ENCODE measurements around the gene DMAC2.

DMAC2 gene

DNA sequence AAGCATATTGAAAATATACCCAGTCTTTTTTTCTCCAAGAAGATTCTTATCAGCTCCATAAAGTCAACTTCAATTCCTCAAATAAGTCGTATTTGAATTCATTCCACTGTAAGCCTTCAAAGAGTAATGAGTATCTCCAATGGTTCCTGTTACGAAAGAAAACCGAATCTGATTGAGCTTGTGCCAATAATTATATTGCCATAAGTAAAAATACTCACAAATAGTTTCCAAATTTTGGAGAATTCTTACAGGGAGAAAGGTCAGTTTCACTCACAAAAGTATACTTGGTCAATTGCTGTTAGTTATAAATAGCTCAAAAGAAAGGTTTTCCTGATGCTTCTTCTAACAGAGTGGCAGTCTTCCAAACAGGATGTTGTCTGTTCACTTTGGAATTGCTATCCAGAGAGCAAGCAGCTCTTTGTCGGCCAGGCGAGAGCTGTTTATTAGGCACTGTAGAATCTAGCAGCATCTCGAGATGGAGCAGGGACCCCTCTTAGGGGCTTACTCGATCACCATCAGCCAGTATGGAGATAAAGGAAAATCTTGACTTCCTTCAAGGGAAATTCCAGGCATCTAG lies 16.7 kb upstream of the DMAC2 start:
- H3K4me3 ChIP-seq (ENCODE audit: low read length), result no peak overlapping the region
- H3K36me3 ChIP-seq (ENCODE audit: control insufficient read depth, insufficient read depth, low read length), result no peaks in the 10 kb centered on the region
- H3K27me3 ChIP-seq (ENCODE audit: control insufficient read depth, insufficient read depth, low read length), result no peaks in the 10 kb centered on the region
- H3K4me1 ChIP-seq (ENCODE audit: control insufficient read depth, insufficient read depth, low read length), result peaks cover 3% of the 10 kb centered on the region
- H3K27ac ChIP-seq (ENCODE audit: low read depth, low read length), result no peak overlapping the region
- no peak overlapping the region for H3K9ac ChIP-seq (ENCODE audit: low read length)

DNA sequence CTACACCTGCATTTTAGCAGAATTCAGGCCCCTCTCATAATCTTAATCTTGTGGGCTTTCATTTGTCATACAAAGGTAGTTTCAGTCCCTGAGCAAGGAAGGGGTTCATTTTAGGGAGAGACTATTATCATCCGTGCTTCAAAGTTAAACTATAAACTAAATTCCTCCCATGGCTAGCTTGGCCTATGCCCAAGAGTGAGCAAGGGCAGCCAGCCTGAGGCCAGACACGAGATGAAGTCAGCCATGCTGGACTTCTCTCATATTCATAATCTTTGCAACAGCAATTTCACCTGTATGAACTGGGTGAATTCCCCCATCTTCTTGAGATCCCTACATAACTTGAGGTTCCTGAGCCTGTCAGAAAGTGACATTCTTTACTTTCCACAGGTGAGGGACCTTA lies 16.2 kb upstream of the DMAC2 start:
- Histone ChIP-seq H3K36me3 (ENCODE audit: control insufficient read depth, insufficient read depth, low read length) (no peaks in the 10 kb centered on the region), H3K4me1 (ENCODE audit: control insufficient read depth, insufficient read depth, low read length) (peaks cover 3% of the 10 kb centered on the region), H3K9ac (ENCODE audit: low read length) (no peak overlapping the region), H3K4me3 (ENCODE audit: low read length) (no peak overlapping the region), H3K27me3 (ENCODE audit: control insufficient read depth, insufficient read depth, low read length) (no peaks in the 10 kb centered on the region), H3K27ac (ENCODE audit: low read depth, low read length) (no peak overlapping the region)

DNA sequence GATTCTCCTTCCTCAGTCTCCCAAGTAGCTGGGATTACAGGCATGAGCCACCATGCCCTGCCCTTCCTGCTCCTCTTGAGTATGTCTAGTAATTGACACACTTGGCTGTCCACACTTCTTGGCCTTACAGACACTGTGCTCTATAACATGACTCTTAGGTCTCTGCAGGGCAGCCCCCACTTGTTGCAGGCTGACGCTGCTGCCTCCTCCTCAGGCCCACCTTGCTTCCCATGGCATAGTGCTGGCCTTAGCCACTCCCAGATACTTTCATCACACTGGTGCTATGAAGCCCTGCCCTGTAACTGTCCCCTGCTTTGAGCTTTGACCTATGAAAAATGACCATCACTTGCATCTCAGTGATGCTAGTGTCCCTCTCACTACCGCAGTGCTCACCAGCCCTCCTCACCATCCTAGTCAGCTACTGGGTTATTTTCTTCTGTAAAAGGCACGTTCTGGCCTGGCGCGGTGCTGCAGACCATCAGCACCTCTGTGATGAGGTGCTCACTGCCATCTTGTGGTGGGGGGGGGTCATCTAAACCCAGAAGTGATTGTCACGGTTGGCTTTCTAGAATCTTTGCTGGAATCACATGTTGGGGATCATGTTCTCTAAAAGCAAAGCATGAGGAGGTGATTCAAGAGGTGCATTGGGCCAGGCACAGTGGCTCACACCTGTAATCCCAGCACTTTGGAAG lies 13.0 kb upstream of the DMAC2 start:
- Histone ChIP-seq H3K27me3 (ENCODE audit: control insufficient read depth, insufficient read depth, low read length) (no peaks in the 10 kb centered on the region), H3K36me3 (ENCODE audit: control insufficient read depth, insufficient read depth, low read length) (no peaks in the 10 kb centered on the region), H3K9ac (ENCODE audit: low read length) (no peak overlapping the region), H3K27ac (ENCODE audit: low read depth, low read length) (no peak overlapping the region), H3K4me1 (ENCODE audit: control insufficient read depth, insufficient read depth, low read length) (peaks cover 3% of the 10 kb centered on the region), H3K4me3 (ENCODE audit: low read length) (no peak overlapping the region)

DNA sequence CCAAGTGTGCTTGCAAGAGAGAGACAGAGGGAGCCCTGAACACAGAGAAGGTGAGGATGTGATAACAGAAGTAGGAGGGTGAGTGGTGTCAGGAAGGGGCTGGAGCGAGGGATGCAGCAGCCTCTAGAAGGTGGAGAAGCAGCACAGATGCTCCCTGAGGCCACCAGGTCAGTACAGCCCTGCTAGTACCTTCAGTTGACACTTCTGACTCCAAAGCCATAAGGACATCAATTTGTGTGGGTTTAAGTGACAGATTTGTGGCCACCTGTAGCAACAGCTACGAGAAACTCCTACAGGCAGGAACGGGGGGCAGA lies 10.1 kb upstream of the DMAC2 start:
- Histone ChIP-seq H3K27ac (ENCODE audit: low read depth, low read length) (no peak overlapping the region), H3K27me3 (ENCODE audit: control insufficient read depth, insufficient read depth, low read length) (no peaks in the 10 kb centered on the region), H3K36me3 (ENCODE audit: control insufficient read depth, insufficient read depth, low read length) (no peaks in the 10 kb centered on the region), H3K4me1 (ENCODE audit: control insufficient read depth, insufficient read depth, low read length) (no peaks in the 10 kb centered on the region), H3K4me3 (ENCODE audit: low read length) (no peak overlapping the region), H3K9ac (ENCODE audit: low read length) (no peak overlapping the region)

DNA sequence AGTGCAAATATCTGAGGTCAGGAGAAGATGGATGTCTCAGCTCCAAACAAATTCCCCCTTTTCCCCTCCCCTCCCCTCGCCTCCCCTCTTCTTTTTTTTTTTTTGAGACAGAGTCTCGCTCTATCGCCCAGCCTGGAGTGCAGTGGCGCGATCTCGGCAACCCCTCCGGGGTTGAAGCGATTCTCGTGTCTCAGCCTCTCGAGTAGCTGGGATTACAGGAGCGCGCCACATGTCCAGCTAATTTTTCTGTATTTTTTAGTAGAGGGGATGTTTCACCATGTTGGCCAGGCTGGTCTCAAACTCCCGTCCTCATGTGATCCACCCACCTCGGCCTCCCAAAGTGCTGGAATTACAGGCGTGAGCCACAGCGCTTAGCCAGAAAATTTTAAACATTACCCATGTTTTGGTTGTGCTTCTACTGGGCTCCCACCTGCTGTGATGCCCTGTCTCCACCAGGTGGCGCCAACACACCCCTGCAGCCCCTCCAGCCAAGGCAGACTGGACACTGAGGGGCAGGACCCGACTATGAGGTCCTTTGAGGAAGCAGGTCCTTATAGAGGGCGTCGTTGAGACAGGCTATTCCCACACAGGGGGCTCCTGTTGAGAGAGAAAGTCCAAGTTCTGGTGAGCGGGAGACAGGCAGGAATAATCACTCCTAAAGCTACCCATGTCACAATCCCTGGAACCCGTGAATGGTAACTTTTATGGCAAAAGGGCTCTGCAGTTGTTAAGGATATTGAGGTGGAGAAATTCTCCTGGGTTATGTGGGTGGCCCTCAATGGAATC lies 9.6 kb upstream of the DMAC2 start:
- no peak overlapping the region for H3K4me3 ChIP-seq (ENCODE audit: low read length)
- H3K27ac ChIP-seq (ENCODE audit: low read depth, low read length), result no peak overlapping the region

DNA sequence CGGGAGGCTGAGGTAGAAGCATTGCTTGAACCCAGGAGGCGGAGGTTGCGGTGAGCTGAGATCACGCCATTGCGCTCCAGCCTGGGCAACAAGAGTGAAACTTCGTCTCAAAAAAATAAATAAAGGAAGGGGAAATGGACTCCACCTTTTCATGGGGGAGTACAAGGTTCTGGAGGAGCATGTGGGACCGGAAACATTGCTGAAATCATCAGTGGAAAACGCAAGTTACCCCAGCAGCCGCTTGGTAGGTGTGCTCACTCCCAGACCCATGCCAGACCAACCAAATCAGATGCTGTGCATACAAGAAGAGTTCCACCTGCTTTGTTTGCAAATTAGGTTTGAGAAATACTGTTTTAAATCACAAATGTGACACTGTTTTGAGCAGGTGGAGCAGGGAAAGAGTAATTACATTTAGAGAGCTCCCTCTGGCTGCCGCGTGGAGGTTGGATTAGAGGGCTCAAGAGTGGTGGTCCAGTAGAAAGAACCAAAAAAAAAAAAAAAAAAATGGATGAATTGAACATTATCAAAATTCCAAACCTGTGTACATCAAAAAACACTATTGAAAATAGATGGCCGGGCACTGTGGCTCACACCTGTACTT lies 8.1 kb upstream of the DMAC2 start:
- H3K36me3 ChIP-seq (ENCODE audit: control insufficient read depth, insufficient read depth, low read length), result no peaks in the 10 kb centered on the region
- H3K27ac ChIP-seq (ENCODE audit: low read depth, low read length), result no peak overlapping the region
- no peaks in the 10 kb centered on the region for H3K27me3 ChIP-seq (ENCODE audit: control insufficient read depth, insufficient read depth, low read length)
- H3K9ac ChIP-seq (ENCODE audit: low read length), result no peak overlapping the region
- no peaks in the 10 kb centered on the region for H3K4me1 ChIP-seq (ENCODE audit: control insufficient read depth, insufficient read depth, low read length)
- H3K4me3 ChIP-seq (ENCODE audit: low read length), result no peak overlapping the region

More for the DNA sequence above, 9.6 kb upstream of the DMAC2 start:
- H3K9ac ChIP-seq (ENCODE audit: low read length), result no peak overlapping the region
- no peaks in the 10 kb centered on the region for H3K36me3 ChIP-seq (ENCODE audit: control insufficient read depth, insufficient read depth, low read length)
- H3K4me1 ChIP-seq (ENCODE audit: control insufficient read depth, insufficient read depth, low read length), result no peaks in the 10 kb centered on the region
- no peaks in the 10 kb centered on the region for H3K27me3 ChIP-seq (ENCODE audit: control insufficient read depth, insufficient read depth, low read length)

DNA sequence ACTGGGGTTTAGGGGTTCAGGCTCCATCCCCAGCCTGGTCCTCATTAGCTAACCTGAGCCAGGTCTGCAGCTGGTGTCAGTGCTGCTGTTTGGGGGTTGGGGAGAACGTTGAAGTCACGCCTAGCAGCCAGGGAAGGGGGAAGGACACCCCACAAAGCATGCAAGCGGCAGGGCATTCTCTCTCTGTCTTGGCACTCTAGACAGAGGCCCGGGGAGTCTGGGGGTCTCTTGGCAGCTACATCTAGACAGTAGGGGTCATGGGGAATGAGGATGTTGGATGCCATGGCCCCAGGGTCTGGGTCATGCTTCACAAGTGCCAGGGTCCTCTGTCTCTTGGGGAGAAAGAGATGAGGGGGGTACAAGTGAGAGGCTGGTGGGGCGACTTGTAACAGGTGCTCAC lies 5.9 kb upstream of the DMAC2 start:
- Histone ChIP-seq H3K4me1 (ENCODE audit: control insufficient read depth, insufficient read depth, low read length) (no peaks in the 10 kb centered on the region), H3K4me3 (ENCODE audit: low read length) (no peak overlapping the region), H3K27ac (ENCODE audit: low read depth, low read length) (no peak overlapping the region), H3K36me3 (ENCODE audit: control insufficient read depth, insufficient read depth, low read length) (no peaks in the 10 kb centered on the region), H3K9ac (ENCODE audit: low read length) (no peak overlapping the region), H3K27me3 (ENCODE audit: control insufficient read depth, insufficient read depth, low read length) (no peaks in the 10 kb centered on the region)

DNA sequence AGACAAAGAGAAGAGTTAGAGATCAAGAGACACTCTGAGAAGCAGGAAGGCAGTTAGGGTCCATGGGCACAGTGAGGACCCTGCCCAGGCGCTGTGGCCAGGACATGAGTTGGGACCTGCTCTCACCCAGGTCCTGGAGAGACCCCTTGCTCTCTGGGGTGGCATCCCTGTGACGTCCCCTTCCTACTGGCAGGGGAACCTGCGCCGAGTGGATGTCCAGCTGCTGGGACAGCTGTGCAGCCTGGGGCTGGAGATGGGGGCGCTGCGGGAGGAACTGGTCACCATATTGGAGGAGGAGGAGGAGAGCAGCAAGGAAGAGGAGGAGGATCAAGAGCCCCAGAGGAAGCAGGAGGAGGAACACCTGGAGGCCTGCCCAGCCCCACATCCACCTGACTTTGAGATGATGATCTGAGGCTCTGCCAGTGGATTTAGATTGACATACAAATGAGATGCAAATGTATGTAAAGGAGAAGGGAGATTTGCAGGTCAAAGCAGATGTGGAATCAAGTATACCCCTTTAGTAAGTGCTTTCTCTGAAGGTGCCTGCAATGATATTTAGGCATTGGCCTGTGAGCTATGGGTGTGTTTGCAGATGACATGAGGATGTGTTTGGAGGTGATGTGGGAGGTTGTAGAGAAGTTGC lies 4.2 kb upstream of the DMAC2 start:
- H3K36me3 ChIP-seq (ENCODE audit: control insufficient read depth, insufficient read depth, low read length), result peaks cover 2% of the 10 kb centered on the region
- H3K4me3 ChIP-seq (ENCODE audit: low read length), result no peak overlapping the region
- peaks cover 6% of the 10 kb centered on the region for H3K4me1 ChIP-seq (ENCODE audit: control insufficient read depth, insufficient read depth, low read length)
- no peaks in the 10 kb centered on the region for H3K27me3 ChIP-seq (ENCODE audit: control insufficient read depth, insufficient read depth, low read length)
- no peak overlapping the region for H3K9ac ChIP-seq (ENCODE audit: low read length)
- H3K27ac ChIP-seq (ENCODE audit: low read depth, low read length), result no peak overlapping the region

DNA sequence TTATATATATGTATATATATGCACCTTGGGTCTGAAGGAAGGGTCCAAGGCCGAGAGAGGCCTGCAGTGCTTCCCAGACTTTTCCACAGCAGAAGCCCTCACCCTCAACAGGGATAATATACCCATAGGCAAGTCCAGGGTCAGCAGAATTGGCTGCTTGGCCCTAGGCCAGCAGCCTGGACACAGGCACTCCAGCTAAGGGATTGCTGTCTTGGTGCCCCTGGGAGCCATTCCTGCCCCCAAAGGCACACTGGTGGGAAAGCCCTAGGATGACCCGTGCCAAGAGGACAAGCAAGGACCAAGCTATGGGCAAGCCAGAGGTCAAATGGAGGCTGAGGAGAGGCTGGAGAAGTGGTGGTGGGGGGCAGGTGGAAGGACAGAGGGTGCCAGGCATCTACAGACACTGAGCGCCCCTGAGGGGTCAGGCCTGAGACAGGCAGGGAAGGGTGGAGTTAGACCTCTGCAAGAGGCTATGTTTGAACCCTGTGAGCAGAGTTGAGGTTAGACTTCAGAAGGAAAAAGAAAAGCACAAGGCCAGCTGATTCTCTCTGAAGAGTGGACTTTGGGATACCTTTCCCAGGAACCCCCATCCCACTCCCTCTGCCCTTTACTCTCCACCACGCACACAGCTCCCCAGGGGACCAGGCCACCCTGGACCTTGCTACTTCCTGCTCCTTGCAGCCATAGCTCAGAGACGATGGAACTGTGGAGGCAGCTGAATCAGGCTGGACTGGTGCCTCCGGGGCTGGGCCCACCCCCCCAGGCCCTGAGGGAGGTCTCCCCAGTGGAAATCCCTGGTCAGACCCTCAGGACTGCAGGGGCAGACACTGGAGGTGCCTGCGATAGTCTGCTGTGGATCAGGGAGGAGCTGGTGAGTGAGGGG lies 3.0 kb upstream of the DMAC2 start, which contains the start of gene ERICH4:
ERICH4 (plus strand) TSS at position 684 of the 883 bp plus-strand sequence; CDS start at position 698, 14 bp downstream.
- Histone ChIP-seq H3K36me3 (ENCODE audit: control insufficient read depth, insufficient read depth, low read length) (peaks cover 2% of the 10 kb centered on the region), H3K4me1 (ENCODE audit: control insufficient read depth, insufficient read depth, low read length) (peaks cover 7% of the 10 kb centered on the region), H3K27me3 (ENCODE audit: control insufficient read depth, insufficient read depth, low read length) (no peaks in the 10 kb centered on the region), H3K27ac (ENCODE audit: low read depth, low read length) (no peak within 1 kb of the TSS), H3K9ac (ENCODE audit: low read length) (no peak within 1 kb of the TSS), H3K4me3 (ENCODE audit: low read length) (no peak within 1 kb of the TSS)

DNA sequence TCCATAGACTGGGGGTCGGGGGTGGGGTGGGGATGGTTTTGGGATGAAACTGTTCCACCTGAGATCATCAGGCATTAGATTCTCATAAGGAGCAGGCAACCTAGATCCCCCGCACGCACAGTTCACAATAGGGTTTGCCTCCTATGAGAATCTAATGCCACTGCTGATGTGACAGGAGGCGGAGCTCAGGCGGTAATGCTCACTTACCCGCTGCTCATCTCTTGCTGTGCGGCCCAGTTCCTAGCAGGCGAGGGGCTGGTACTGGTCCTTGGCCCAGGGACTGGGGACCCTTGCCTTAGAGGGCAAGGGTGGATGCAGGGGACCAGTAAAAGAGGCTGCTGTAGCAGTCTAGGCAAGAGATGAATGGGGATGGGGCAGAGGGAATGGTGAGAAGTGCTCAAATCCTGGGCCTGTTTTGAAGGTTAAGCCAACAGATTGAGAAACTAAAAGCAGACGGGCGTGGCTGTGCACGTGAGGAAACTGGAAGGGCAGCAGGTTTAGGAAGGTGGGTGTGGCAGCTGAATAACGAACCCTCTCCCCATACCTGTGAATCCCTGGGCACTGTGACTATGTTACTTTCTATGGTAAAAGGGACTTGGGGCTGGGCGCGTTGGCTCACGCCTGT lies 1.7 kb upstream of the DMAC2 start:
- Histone ChIP-seq H3K9ac (ENCODE audit: low read length) (no peak overlapping the region), H3K36me3 (ENCODE audit: control insufficient read depth, insufficient read depth, low read length) (peaks cover 5% of the 10 kb centered on the region), H3K27me3 (ENCODE audit: control insufficient read depth, insufficient read depth, low read length) (no peaks in the 10 kb centered on the region), H3K4me1 (ENCODE audit: control insufficient read depth, insufficient read depth, low read length) (peaks cover 7% of the 10 kb centered on the region), H3K4me3 (ENCODE audit: low read length) (no peak overlapping the region), H3K27ac (ENCODE audit: low read depth, low read length) (no peak overlapping the region)

DNA sequence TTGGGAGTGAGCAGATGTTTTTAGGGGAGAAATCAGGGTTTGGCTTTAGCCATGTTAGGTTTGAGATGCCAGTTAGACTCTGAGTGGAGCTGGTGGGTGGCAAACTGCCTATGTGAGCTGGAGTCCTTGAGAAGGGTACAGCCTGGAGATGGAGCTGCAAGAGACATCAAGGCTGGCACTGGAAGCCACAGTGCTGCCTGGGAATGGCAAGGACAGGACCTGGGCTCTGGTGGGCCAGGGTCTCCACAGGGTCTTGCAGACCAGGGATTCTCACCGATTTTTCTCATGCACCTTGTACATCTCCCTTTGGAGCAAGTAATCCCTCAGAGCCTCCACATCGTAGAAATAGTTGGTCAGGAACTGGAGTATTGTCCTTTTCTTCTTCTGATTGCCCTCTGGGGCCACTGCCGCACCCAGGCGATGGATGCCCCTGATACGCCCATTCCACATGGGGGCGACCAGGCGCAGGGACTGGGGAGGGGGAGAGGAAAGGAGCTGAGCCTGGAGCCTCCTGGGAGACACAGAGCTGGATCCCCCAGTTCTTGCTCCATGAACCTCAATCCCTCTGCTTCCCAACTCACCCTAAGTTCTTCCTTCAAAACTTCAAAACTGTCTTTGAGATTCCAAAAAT lies 1.7 kb downstream of the DMAC2 start:
- peaks cover 7% of the 10 kb centered on the region for H3K4me1 ChIP-seq (ENCODE audit: control insufficient read depth, insufficient read depth, low read length)
- H3K27ac ChIP-seq (ENCODE audit: low read depth, low read length), result no peak overlapping the region
- peaks cover 8% of the 10 kb centered on the region for H3K36me3 ChIP-seq (ENCODE audit: control insufficient read depth, insufficient read depth, low read length)

More for the DNA sequence above, 1.7 kb downstream of the DMAC2 start:
- H3K27me3 ChIP-seq (ENCODE audit: control insufficient read depth, insufficient read depth, low read length), result no peaks in the 10 kb centered on the region
- no peak overlapping the region for H3K9ac ChIP-seq (ENCODE audit: low read length)
- H3K4me3 ChIP-seq (ENCODE audit: low read length), result no peak overlapping the region

Measured in rectal smooth muscle tissue (tissue), 1 donor.